ENCODE data around the gene KLHL36.
"Not testable (repeated sequence)": the region's sequence is repeated elsewhere in the genome, so short reads cannot be mapped to it uniquely, and the experiment has no call there.

KLHL36 gene

DNA sequence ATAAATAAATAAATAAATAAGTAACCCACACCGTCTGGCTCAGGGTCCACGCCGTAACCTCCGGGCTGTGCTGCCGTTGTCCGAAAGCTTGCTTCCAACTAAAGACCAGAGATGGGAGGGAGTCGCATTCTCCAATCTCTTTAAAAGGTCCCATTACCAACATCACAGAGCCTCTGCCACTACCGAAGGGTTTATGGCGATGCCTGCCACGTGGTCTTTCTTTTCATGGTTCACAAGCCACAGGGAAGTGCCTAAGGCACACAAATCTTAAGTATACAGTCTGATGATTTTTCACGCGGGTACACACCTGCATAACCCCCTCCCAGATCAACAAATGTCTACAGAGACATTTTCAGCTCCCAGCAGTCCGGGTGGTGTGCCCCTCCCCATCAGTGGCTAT, 31.8 kb upstream of the KLHL36 start:
- Histone ChIP-seq H3K27ac (ENCODE audit: low read depth, low read length, severe bottlenecking) (no peak overlapping the region), H3K9me3 (ENCODE audit: control insufficient read depth, low read length) (no peaks in the 10 kb centered on the region), H3K4me3 (ENCODE audit: extremely low read depth, insufficient read depth, low read length, poor library complexity, severe bottlenecking) (peak overlapping the region; percentile 81), H3K36me3 (ENCODE audit: control insufficient read depth, insufficient read depth, low read length) (peaks cover 42% of the 10 kb centered on the region), H3K4me1 (ENCODE audit: control insufficient read depth, insufficient read depth, low read length, poor library complexity, severe bottlenecking) (peaks cover 34% of the 10 kb centered on the region)
- 19 to 30% methylated on average over 9 to 13 of the region's 13 CpGs for WGBS, 2 experiments (ENCODE audit: insufficient coverage in 2 of 2)

GRCh38 chr16:84617041-84617790, 31.1 kb upstream of the KLHL36 start:
- H3K4me1 ChIP-seq (ENCODE audit: control insufficient read depth, insufficient read depth, low read length, poor library complexity, severe bottlenecking): peaks cover 34% of the 10 kb centered on the region
- no peak overlapping the region for H3K27ac ChIP-seq (ENCODE audit: low read depth, low read length, severe bottlenecking)
- 0 to 2% methylated on average over 29 to 39 of the region's 54 CpGs for WGBS, 2 experiments (ENCODE audit: insufficient coverage in 2 of 2)
- peaks cover 35% of the 10 kb centered on the region for H3K36me3 ChIP-seq (ENCODE audit: control insufficient read depth, insufficient read depth, low read length)
- H3K9me3 ChIP-seq (ENCODE audit: control insufficient read depth, low read length): no peaks in the 10 kb centered on the region
- H3K4me3 ChIP-seq (ENCODE audit: extremely low read depth, insufficient read depth, low read length, poor library complexity, severe bottlenecking): peak overlapping the region; percentile 81

DNA sequence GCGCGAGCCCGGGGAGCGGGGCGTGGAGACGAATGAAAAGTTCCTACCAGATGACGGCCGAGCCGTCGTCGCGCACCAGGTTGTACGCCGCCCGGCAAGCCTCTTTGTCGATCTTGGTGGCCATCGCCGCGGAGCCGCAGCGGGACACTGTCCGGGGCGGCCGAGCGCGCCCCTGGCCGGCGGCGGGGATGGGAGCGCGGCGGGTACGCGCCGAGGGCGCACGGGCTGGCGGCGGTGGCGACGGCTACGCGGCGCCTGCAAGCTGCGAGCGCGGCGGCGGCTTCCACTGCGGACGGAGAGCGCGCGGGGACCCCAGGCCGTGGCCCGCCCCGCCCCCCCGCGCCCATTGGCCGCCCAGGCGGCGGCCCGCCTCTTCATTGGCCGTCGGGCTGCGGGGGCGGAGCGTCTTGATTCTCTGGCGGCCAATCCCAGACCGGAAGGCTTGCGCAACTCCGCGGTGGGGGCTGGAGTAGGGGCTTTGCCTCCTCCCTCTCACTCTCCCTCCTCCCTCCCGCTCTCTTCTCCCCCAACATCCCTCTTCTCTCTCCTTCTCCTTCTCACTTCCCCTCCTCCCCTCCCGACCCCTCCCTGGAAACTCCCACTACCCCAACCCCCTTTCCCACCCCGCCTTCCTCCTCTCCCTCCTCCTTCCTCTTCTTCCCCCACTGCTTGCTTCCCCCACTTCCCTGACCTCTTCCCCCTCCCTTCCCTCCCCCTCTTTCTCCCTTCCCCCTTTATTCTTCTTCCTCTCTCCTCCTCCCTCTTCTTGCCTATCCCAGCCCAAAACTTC, 30.3 kb upstream of the KLHL36 start, which contains the start of gene COTL1:
Gene COTL1, minus strand, starts transcription at position 288 of the 790 bp plus-strand sequence. Its CDS starts 164 bp downstream, at position 124.
- Histone ChIP-seq H3K4me3 (ENCODE audit: extremely low read depth, insufficient read depth, low read length, poor library complexity, severe bottlenecking) (peak within 1 kb of the TSS; percentile 81), H3K9me3 (ENCODE audit: control insufficient read depth, low read length) (no peaks in the 10 kb centered on the region), H3K36me3 (ENCODE audit: control insufficient read depth, insufficient read depth, low read length) (peaks cover 28% of the 10 kb centered on the region), H3K4me1 (ENCODE audit: control insufficient read depth, insufficient read depth, low read length, poor library complexity, severe bottlenecking) (peaks cover 34% of the 10 kb centered on the region), H3K27ac (ENCODE audit: low read depth, low read length, severe bottlenecking) (peak within 1 kb of the TSS; percentile 98)
- 0% methylated on average over 52 of the region's 76 CpGs for WGBS, 2 experiments (ENCODE audit: insufficient coverage in 2 of 2)

- Histone ChIP-seq H3K27ac (ENCODE audit: low read depth, low read length, severe bottlenecking) (peak overlapping the region; percentile 98), H3K9me3 (ENCODE audit: control insufficient read depth, low read length) (no peaks in the 10 kb centered on the region), H3K4me1 (ENCODE audit: control insufficient read depth, insufficient read depth, low read length, poor library complexity, severe bottlenecking) (peaks cover 33% of the 10 kb centered on the region), H3K36me3 (ENCODE audit: control insufficient read depth, insufficient read depth, low read length) (peaks cover 23% of the 10 kb centered on the region), H3K4me3 (ENCODE audit: extremely low read depth, insufficient read depth, low read length, poor library complexity, severe bottlenecking) (peak overlapping the region; percentile 14)
- WGBS, 2 experiments (ENCODE audit: insufficient coverage in 2 of 2): 1 to 3% methylated on average over 6 to 10 of the region's 12 CpGs
Measured at GRCh38 chr16:84618581-84619460, 29.5 kb upstream of the KLHL36 start.

GRCh38 chr16:84620913-84621312, 27.4 kb upstream of the KLHL36 start:
- peaks cover 13% of the 10 kb centered on the region for H3K4me1 ChIP-seq (ENCODE audit: control insufficient read depth, insufficient read depth, low read length, poor library complexity, severe bottlenecking)
- not testable (repeated sequence) for H3K9me3 ChIP-seq (ENCODE audit: control insufficient read depth, low read length); H3K27ac ChIP-seq (ENCODE audit: low read depth, low read length, severe bottlenecking); H3K4me3 ChIP-seq (ENCODE audit: extremely low read depth, insufficient read depth, low read length, poor library complexity, severe bottlenecking); H3K36me3 ChIP-seq (ENCODE audit: control insufficient read depth, insufficient read depth, low read length)
- 95 to 98% methylated on average over 5 to 9 of the region's 10 CpGs for WGBS, 2 experiments (ENCODE audit: insufficient coverage in 2 of 2)

DNA sequence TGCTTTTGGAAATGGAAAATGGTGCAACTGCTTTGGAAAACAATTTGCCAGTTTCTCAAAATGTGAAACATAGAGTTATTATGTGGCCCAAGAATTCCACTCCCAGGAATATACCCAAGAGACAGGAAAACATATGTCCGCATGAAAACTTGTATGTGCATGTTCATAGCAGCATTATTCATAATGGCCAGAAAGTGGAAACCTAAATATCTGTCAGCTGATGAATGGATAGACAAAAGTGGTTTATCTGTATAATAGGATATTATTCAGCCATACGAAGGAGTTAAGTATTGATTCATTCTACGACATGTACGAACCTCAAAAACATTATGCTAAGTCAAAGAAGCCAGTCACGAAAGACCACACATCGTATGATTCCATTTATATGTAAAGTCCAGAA, 22.8 kb upstream of the KLHL36 start:
- Histone ChIP-seq H3K4me3 (ENCODE audit: extremely low read depth, insufficient read depth, low read length, poor library complexity, severe bottlenecking) (no peak overlapping the region), H3K9me3 (ENCODE audit: control insufficient read depth, low read length) (no peaks in the 10 kb centered on the region), H3K27ac (ENCODE audit: low read depth, low read length, severe bottlenecking) (no peak overlapping the region), H3K4me1 (ENCODE audit: control insufficient read depth, insufficient read depth, low read length, poor library complexity, severe bottlenecking) (peaks cover 4% of the 10 kb centered on the region), H3K36me3 (ENCODE audit: control insufficient read depth, insufficient read depth, low read length) (no peaks in the 10 kb centered on the region)
- WGBS, 2 experiments (ENCODE audit: insufficient coverage in 2 of 2): 90 to 100% methylated on average over 1 to 6 of the region's 6 CpGs

- H3K36me3 ChIP-seq (ENCODE audit: control insufficient read depth, insufficient read depth, low read length): no peaks in the 10 kb centered on the region
- 65 to 86% methylated on average over 5 to 7 of the region's 7 CpGs for WGBS, 2 experiments (ENCODE audit: insufficient coverage in 2 of 2)
- no peaks in the 10 kb centered on the region for H3K9me3 ChIP-seq (ENCODE audit: control insufficient read depth, low read length)
- no peak overlapping the region for H3K4me3 ChIP-seq (ENCODE audit: extremely low read depth, insufficient read depth, low read length, poor library complexity, severe bottlenecking)
- no peak overlapping the region for H3K27ac ChIP-seq (ENCODE audit: low read depth, low read length, severe bottlenecking)
- no peaks in the 10 kb centered on the region for H3K4me1 ChIP-seq (ENCODE audit: control insufficient read depth, insufficient read depth, low read length, poor library complexity, severe bottlenecking)
Measured at GRCh38 chr16:84628226-84628731, 20.0 kb upstream of the KLHL36 start.

DNA sequence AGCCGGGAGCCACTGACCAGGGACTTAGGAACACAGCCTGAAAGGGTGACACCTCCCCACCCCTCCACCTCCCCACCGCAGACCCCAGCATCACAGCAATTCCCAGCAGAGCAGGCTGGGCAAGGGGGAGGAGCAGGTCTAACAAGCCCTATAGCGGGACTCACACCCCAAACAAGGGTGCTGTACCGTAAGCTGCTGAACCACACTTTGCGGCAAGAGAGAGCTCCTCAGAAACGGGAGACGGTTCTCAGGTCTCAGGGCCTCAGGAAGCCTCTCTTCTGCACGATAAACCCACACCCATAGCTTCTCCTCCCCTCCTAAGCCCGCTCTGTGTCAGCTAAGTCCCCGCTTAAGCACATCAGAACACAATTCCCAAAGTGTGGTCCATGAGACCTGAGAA, 18.7 kb upstream of the KLHL36 start:
- Histone ChIP-seq H3K36me3 (ENCODE audit: control insufficient read depth, insufficient read depth, low read length) (no peaks in the 10 kb centered on the region), H3K27ac (ENCODE audit: low read depth, low read length, severe bottlenecking) (no peak overlapping the region)
- 80 to 85% methylated on average over 4 to 6 of the region's 10 CpGs for WGBS, 2 experiments (ENCODE audit: insufficient coverage in 2 of 2)

GRCh38 chr16:84630009-84630408, 18.3 kb upstream of the KLHL36 start:
- Histone ChIP-seq H3K9me3 (ENCODE audit: control insufficient read depth, low read length) (no peaks in the 10 kb centered on the region), H3K36me3 (ENCODE audit: control insufficient read depth, insufficient read depth, low read length) (no peaks in the 10 kb centered on the region), H3K4me3 (ENCODE audit: extremely low read depth, insufficient read depth, low read length, poor library complexity, severe bottlenecking) (no peak overlapping the region), H3K4me1 (ENCODE audit: control insufficient read depth, insufficient read depth, low read length, poor library complexity, severe bottlenecking) (no peaks in the 10 kb centered on the region), H3K27ac (ENCODE audit: low read depth, low read length, severe bottlenecking) (no peak overlapping the region)
- 60 to 96% methylated on average over 1 to 4 of the region's 5 CpGs for WGBS, 2 experiments (ENCODE audit: insufficient coverage in 2 of 2)

More for the DNA sequence above, 18.7 kb upstream of the KLHL36 start:
- Histone ChIP-seq H3K4me3 (ENCODE audit: extremely low read depth, insufficient read depth, low read length, poor library complexity, severe bottlenecking) (no peak overlapping the region), H3K4me1 (ENCODE audit: control insufficient read depth, insufficient read depth, low read length, poor library complexity, severe bottlenecking) (no peaks in the 10 kb centered on the region), H3K9me3 (ENCODE audit: control insufficient read depth, low read length) (no peaks in the 10 kb centered on the region)

GRCh38 chr16:84630446-84631152, 17.7 kb upstream of the KLHL36 start:
- H3K4me1 ChIP-seq (ENCODE audit: control insufficient read depth, insufficient read depth, low read length, poor library complexity, severe bottlenecking): no peaks in the 10 kb centered on the region
- H3K9me3 ChIP-seq (ENCODE audit: control insufficient read depth, low read length): no peaks in the 10 kb centered on the region
- no peak overlapping the region for H3K27ac ChIP-seq (ENCODE audit: low read depth, low read length, severe bottlenecking)
- WGBS, 2 experiments (ENCODE audit: insufficient coverage in 2 of 2): 85 to 97% methylated on average over 12 to 14 of the region's 16 CpGs
- H3K4me3 ChIP-seq (ENCODE audit: extremely low read depth, insufficient read depth, low read length, poor library complexity, severe bottlenecking): no peak overlapping the region
- no peaks in the 10 kb centered on the region for H3K36me3 ChIP-seq (ENCODE audit: control insufficient read depth, insufficient read depth, low read length)
